Lung (tissue), 12 donors: ENCODE data around the gene KRTAP5-11. TPM values are rescaled to one million over a fixed set of nuclear protein-coding genes. Genes with fewer than 3 reads are reported as not detected.

Experiments
- ATAC-seq: fragments of 200-7000 bp; cut with Tn5 transposase; one replicate; pipeline ENCODE4 v1.9.1; 2020; ENCODE audit warnings: moderate number of reproducible peaks; ENCODE audit not compliant: insufficient read depth, low FRiP score
- DNase-seq, 3 donors: peaks; one replicate each; pipeline ENCODE4 v3.0.0-alpha.2; 2013 to 2017
- H3K27ac ChIP-seq, 2 donors: one replicate each; pipeline ENCODE4 v1.5.1; 2013; ENCODE audit warnings: mild to moderate bottlenecking in 2 of 2, moderate library complexity in 2 of 2, control low read depth in 1 of 2, inconsistent platforms in 1 of 2, low read depth in 1 of 2, low read length in 1 of 2
- H3K27me3 ChIP-seq, 3 donors: one replicate each; pipeline ENCODE4 v1.5.1; 2013; ENCODE audit warnings: low read length in 2 of 3; ENCODE audit not compliant: control insufficient read depth in 3 of 3, insufficient read depth in 3 of 3
- H3K36me3 ChIP-seq, 4 donors: one replicate each; pipeline ENCODE4 v1.5.1; 2013; ENCODE audit warnings: low read length in 4 of 4, mild to moderate bottlenecking in 1 of 4, moderate library complexity in 1 of 4; ENCODE audit not compliant: control insufficient read depth in 4 of 4, insufficient read depth in 4 of 4
- H3K4me1 ChIP-seq, 5 donors: one replicate each; pipeline ENCODE4 v1.5.1; 2013; ENCODE audit warnings: low read length in 5 of 5, mild to moderate bottlenecking in 2 of 5, moderate library complexity in 1 of 5; ENCODE audit not compliant: control insufficient read depth in 5 of 5, insufficient read depth in 5 of 5
- H3K4me3 ChIP-seq: one replicate; pipeline ENCODE4 v1.5.1; 2013; ENCODE audit warnings: mild to moderate bottlenecking, control low read depth, moderate library complexity
- H3K9ac ChIP-seq, 2 donors: one replicate each; pipeline ENCODE4 v1.5.1; 2013; ENCODE audit warnings: low read length in 2 of 2, control low read depth in 1 of 2; ENCODE audit not compliant: insufficient read depth in 1 of 2
- H3K9me3 ChIP-seq, 4 donors: one replicate each; pipeline ENCODE4 v1.5.1; 2013; ENCODE audit warnings: low read length in 3 of 4, mild to moderate bottlenecking in 1 of 4, moderate library complexity in 1 of 4; ENCODE audit not compliant: control insufficient read depth in 4 of 4, insufficient read depth in 3 of 4
- CTCF ChIP-seq: IDR thresholded peaks from 2 replicates; pipeline ENCODE4 v1.5.1; 2012; ENCODE audit warnings: mild to moderate bottlenecking; ENCODE audit errors: control extremely low read depth, extremely low read depth
- WGBS, 2 donors: extraction: QIAGEN DNeasy Blood & Tissue Kit; methylation state at CpG; one replicate each; pipeline ENCODE4 v1.1.7; 2013; 5-methylcytosine and 5-hydroxymethylcytosine counted together
- polyA plus RNA-seq, 2 donors: library from polyadenylated mRNA; stranded (reverse); fragments of 200-250 nt; gene quantifications; one replicate each; pipeline ENCODE4 v1.2.1, GENCODE V29; 2013
- total RNA-seq, 2 donors: library from RNA; depleted of rRNA in 1 of 2; stranded (reverse); fragments of >200 nt in 1 of 2; gene quantifications; one replicate each; pipeline ENCODE4 v1.2.1, GENCODE V29; 2014 to 2021
- donor health status: control.
- donor health status: control.
- donor health status: Bipolar disorder and iron deficiency.
- donor health status: healthy.
- donor health status: DM: yes; HTN: yes; CAD: no.

KRTAP5-11 gene
- total and polyA plus RNA-seq, 4 donors = not detected

GRCh38 chr11:71565263-71565662, 17.4 kb downstream of the KRTAP5-11 start, which contains the start of gene KRTAP5-10:
Gene KRTAP5-10, plus strand, starts transcription at chr11:71565563. Its CDS starts 25 bp downstream, at chr11:71565588.
- no peaks in the 10 kb centered on the region for H3K36me3 ChIP-seq
- no peak within 1 kb of the TSS for H3K4me3 ChIP-seq
- TF ChIP-seq CTCF = no peak
- peaks cover 0 to 3% (median 0%) of the 10 kb centered on the region in 4 donors for H3K9me3 ChIP-seq
- peaks cover 0 to 9% (median 6%) of the 10 kb centered on the region in 3 donors for H3K27me3 ChIP-seq
- WGBS, 2 donors = 53 to 64% methylated on average over 5 of the region's 5 CpGs
- H3K4me1 ChIP-seq = peaks cover 0 to 6% (median 0%) of the 10 kb centered on the region in 5 donors
- no peak within 1 kb of the TSS for H3K27ac ChIP-seq
- no peak within 1 kb of the TSS for H3K9ac ChIP-seq
- DNase-seq (no peak), ATAC-seq (no peak)

DNA sequence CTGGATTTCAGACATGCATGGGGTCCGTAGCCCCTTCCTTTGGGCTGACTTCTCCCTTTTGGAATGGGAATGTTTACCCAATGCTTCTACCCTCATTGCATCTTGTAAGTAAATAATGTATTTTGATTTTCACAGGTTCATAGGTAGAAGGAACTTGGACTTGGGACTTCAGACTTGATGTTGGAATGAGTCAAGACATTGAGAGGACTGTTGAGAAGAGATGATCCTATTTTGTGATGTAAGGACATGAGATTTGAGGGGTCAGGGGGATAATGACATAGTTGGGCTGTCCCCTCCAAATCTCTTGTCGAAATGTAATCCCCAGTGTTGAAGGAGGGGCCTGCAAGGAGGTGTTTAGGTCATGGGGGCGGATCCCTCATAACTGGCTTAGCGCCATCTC, 18.2 kb downstream of the KRTAP5-11 start:
- Histone ChIP-seq H3K4me3 (no peak overlapping the region), H3K36me3 (no peaks in the 10 kb centered on the region), H3K4me1 (peaks cover 0 to 6% (median 0%) of the 10 kb centered on the region in 5 donors), H3K27ac (no peak overlapping the region), H3K27me3 (peaks cover 0 to 9% (median 6%) of the 10 kb centered on the region in 3 donors), H3K9me3 (peaks cover 0 to 3% (median 0%) of the 10 kb centered on the region in 4 donors), H3K9ac (no peak overlapping the region)
- DNase-seq = no peak
- WGBS, 2 donors = 80 to 89% methylated on average over 4 of the region's 4 CpGs
- ATAC-seq = no peak
- TF ChIP-seq CTCF = no peak

GRCh38 chr11:71563406-71563805, 19.3 kb downstream of the KRTAP5-11 start:
- peak in 2 of 3 donors; percentile 5 to 22 for DNase-seq
- Histone ChIP-seq H3K27me3 (peaks cover 0 to 9% (median 6%) of the 10 kb centered on the region in 3 donors), H3K4me1 (peaks cover 0 to 6% (median 0%) of the 10 kb centered on the region in 5 donors), H3K9ac (no peak overlapping the region), H3K4me3 (no peak overlapping the region), H3K27ac (no peak overlapping the region), H3K9me3 (peaks cover 0 to 3% (median 0%) of the 10 kb centered on the region in 4 donors), H3K36me3 (no peaks in the 10 kb centered on the region)
- 8 to 13% methylated on average over 8 of the region's 8 CpGs for WGBS, 2 donors
- no peak for ATAC-seq
- peak; percentile 32 for TF ChIP-seq CTCF

DNA sequence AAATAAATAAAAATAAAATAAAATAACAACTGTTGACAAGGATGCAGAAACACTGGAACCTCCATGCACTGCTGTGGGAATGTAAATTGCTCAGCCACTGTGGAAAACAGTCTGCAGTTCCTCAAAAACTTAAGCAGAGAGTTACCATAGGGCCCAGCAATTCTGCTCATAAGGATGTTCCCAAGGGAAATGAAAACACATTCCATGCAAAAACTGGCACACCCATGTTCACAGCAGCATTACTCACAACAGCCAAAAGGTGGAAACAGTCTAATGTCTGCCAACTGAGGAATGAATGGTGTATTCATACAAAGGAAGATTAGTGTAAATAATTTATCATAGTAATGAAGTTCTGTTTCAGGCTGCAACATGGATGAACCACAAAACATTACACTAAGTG, 20.6 kb downstream of the KRTAP5-11 start:
- H3K36me3 ChIP-seq = no peaks in the 10 kb centered on the region
- H3K9ac ChIP-seq = no peak overlapping the region
- no peak for DNase-seq
- H3K4me3 ChIP-seq = no peak overlapping the region
- peaks cover 0 to 6% (median 0%) of the 10 kb centered on the region in 5 donors for H3K4me1 ChIP-seq
- no peak overlapping the region for H3K27ac ChIP-seq
- peaks cover 0 to 3% (median 0%) of the 10 kb centered on the region in 4 donors for H3K9me3 ChIP-seq
- no peak for ATAC-seq
- no peak for TF ChIP-seq CTCF
- peaks cover 0 to 9% (median 6%) of the 10 kb centered on the region in 3 donors for H3K27me3 ChIP-seq
